SK-N-SH (cell line): ENCODE results near the gene SUPT5H. TPM values are rescaled to one million over a fixed set of nuclear protein-coding genes. Genes with fewer than 3 reads are reported as not detected.
A peak's percentile ranks its signal among the peaks of the same experiment; 100 is the strongest.

Experiments used
- CTCF ChIA-PET: fragments of 300-600, 350-600 bp; formaldehyde crosslinking; extraction: SDS; loops from one replicate; lab custom pipeline; 2021; lab: Yijun Ruan, JAX
- POLR2A ChIA-PET: fragments of 350-600 bp; sonication (Branson Sonifier 250); formaldehyde crosslinking; extraction: SDS; loops from one replicate; lab custom pipeline; 2020; ENCODE audit warnings: antibody characterized with exemption, inconsistent platforms; lab: Yijun Ruan, JAX
- DNase-seq: peaks from one replicate; pipeline ENCODE4 v3.0.0; 2012
- H2AFZ ChIP-seq: fragments of 200-600 bp; sonication (generic); 2 replicates; pipeline ENCODE4 v1.8.1; 2016; ENCODE audit warnings: antibody characterized with exemption, mild to moderate bottlenecking, low read depth
- H3F3A ChIP-seq: fragments of 200-600 bp; sonication (generic); replicated peaks from 2 replicates; pipeline ENCODE3; 2016; ENCODE audit warnings: antibody characterized with exemption, mild to moderate bottlenecking; ENCODE audit not compliant: insufficient read depth
- H3K27ac ChIP-seq, 2 experiments: fragments of 200-500 bp in 1 of 2; fragments of 200-600 bp in 1 of 2; sonication (Bioruptor generic) in 1 of 2; sonication (generic), shearing (Covaris generic) in 1 of 2; 2 replicates each; pipeline versions ENCODE4 v1.5.1 to v1.6.1; 2014 to 2016; ENCODE audit warnings: low read depth in 2 of 2, inconsistent platforms in 1 of 2, low read length in 1 of 2, mild to moderate bottlenecking in 1 of 2, mixed read lengths in 1 of 2
- H3K27me3 ChIP-seq: fragments of 200-600 bp; sonication (generic), shearing (Covaris generic); 2 replicates; pipeline ENCODE4 v1.6.1; 2016; ENCODE audit warnings: mixed run types; ENCODE audit not compliant: insufficient read depth
- H3K36me3 ChIP-seq, 2 experiments: fragments of 200-500 bp in 1 of 2; fragments of 200-600 bp in 1 of 2; sonication (Bioruptor generic) in 1 of 2; sonication (generic) in 1 of 2; replicated peaks in 1 of 2; 2 replicates each; pipeline versions ENCODE3 to v1.5.1; 2014 to 2016; ENCODE audit warnings: low read length in 1 of 2, mild to moderate bottlenecking in 1 of 2; ENCODE audit not compliant: insufficient read depth in 2 of 2, control insufficient read depth in 1 of 2
- H3K4me1 ChIP-seq, 2 experiments: fragments of 200-500 bp in 1 of 2; fragments of 200-600 bp in 1 of 2; sonication (Bioruptor generic) in 1 of 2; sonication (generic), shearing (Covaris generic) in 1 of 2; 2 replicates each; pipeline versions ENCODE4 v1.5.1 to v1.6.1; 2014 to 2016; ENCODE audit warnings: low read depth in 1 of 2, low read length in 1 of 2, mixed run types in 1 of 2; ENCODE audit not compliant: insufficient read depth in 2 of 2, control insufficient read depth in 1 of 2
- H3K4me2 ChIP-seq: fragments of 200-600 bp; sonication (generic), shearing (Covaris generic); 2 replicates; pipeline ENCODE4 v1.6.1; 2017; ENCODE audit warnings: mixed run types
- H3K4me3 ChIP-seq, 2 experiments: fragments of 200-500 bp in 1 of 2; fragments of 200-600 bp in 1 of 2; sonication (Bioruptor generic) in 1 of 2; sonication (generic), shearing (Covaris generic) in 1 of 2; 2 replicates each; pipeline versions ENCODE4 v1.5.1 to v1.8.1; 2014 to 2016; ENCODE audit warnings: low read depth in 2 of 2, inconsistent platforms in 1 of 2, low read length in 1 of 2, mild to moderate bottlenecking in 1 of 2, mixed read lengths in 1 of 2, moderate library complexity in 1 of 2
- H3K79me2 ChIP-seq: fragments of 200-600 bp; sonication (generic); 2 replicates; pipeline ENCODE4 v1.8.1; 2017; ENCODE audit warnings: mild to moderate bottlenecking; ENCODE audit not compliant: insufficient read depth
- H3K9ac ChIP-seq: fragments of 200-600 bp; sonication (generic); 2 replicates; pipeline ENCODE4 v1.6.1; 2017; ENCODE audit warnings: mixed run types
- H3K9me2 ChIP-seq: fragments of 200-600 bp; sonication (generic); 2 replicates; pipeline ENCODE4 v1.6.1; 2017; ENCODE audit warnings: mixed run types
- H3K9me3 ChIP-seq: fragments of 200-600 bp; sonication (generic); 2 replicates; pipeline ENCODE4 v1.6.1; 2017; ENCODE audit warnings: mixed run types, mild to moderate bottlenecking, moderate library complexity
- H4K20me1 ChIP-seq: fragments of 200-600 bp; sonication (generic); 2 replicates; pipeline ENCODE4 v1.6.1; 2017; ENCODE audit warnings: mild to moderate bottlenecking, mixed run types; ENCODE audit not compliant: insufficient read depth
- EZH2phosphoT487 ChIP-seq: fragments of 200-600 bp; sonication (generic); IDR thresholded peaks from 2 replicates; pipeline ENCODE4 v1.6.1; 2017; ENCODE audit warnings: low read depth, mixed run types, mild to moderate bottlenecking, antibody characterized with exemption, moderate library complexity, borderline replicate concordance
- FOXM1 ChIP-seq: IDR thresholded peaks from 2 replicates; pipeline ENCODE4 v1.4.0; 2012; ENCODE audit warnings: low read depth, mild to moderate bottlenecking
- GATA2 ChIP-seq: sonication (generic); formaldehyde crosslinking; IDR thresholded peaks from 2 replicates; pipeline ENCODE4 v1.5.0; 2020; ENCODE audit warnings: mild to moderate bottlenecking, missing genetic modification reagents
- JUND ChIP-seq: IDR thresholded peaks from 2 replicates; pipeline ENCODE4 v1.4.0; 2012
- MXI1 ChIP-seq: IDR thresholded peaks from 2 replicates; pipeline ENCODE4 v1.6.1; 2012; ENCODE audit warnings: mild to moderate bottlenecking, low read depth, low read length, improper control_type of control experiment
- PBX3 ChIP-seq: IDR thresholded peaks from 2 replicates; pipeline ENCODE4; 2012
- POLR2AphosphoS5 ChIP-seq: IDR thresholded peaks from 2 replicates; pipeline ENCODE4 v1.6.1; 2012; ENCODE audit warnings: low read depth, low read length
- REST ChIP-seq: IDR thresholded peaks from 2 replicates; pipeline ENCODE4 v1.6.1; 2012; ENCODE audit warnings: mild to moderate bottlenecking, low read depth, low read length, moderate library complexity
- RXRA ChIP-seq: IDR thresholded peaks from 2 replicates; pipeline ENCODE4 v1.4.0; 2012; ENCODE audit warnings: low read depth, mild to moderate bottlenecking, borderline replicate concordance
- TCF12 ChIP-seq: IDR thresholded peaks from 2 replicates; pipeline ENCODE4 v1.4.0; 2012
- TEAD4 ChIP-seq: IDR thresholded peaks from 2 replicates; pipeline ENCODE4 v1.4.0; 2012; ENCODE audit warnings: mild to moderate bottlenecking, borderline replicate concordance; ENCODE audit not compliant: insufficient read depth
- WGBS: methylation state at CpG from one replicate; pipeline ENCODE4 v1.1.6; 2017; ENCODE audit warnings: low lambda C conversion rate; 5-methylcytosine and 5-hydroxymethylcytosine counted together
- polyA plus RNA-seq, 3 experiments: library from polyadenylated mRNA; depleted of rRNA; stranded (reverse); fragments of >200 nt; gene quantifications; 2 replicates each; pipeline ENCODE4 v1.2.3, GENCODE V29; 2012

Gene SUPT5H
- polyA plus RNA-seq, 1 of the 3 experiments (the other 2 are of a cell fraction) = 137 TPM

DNA sequence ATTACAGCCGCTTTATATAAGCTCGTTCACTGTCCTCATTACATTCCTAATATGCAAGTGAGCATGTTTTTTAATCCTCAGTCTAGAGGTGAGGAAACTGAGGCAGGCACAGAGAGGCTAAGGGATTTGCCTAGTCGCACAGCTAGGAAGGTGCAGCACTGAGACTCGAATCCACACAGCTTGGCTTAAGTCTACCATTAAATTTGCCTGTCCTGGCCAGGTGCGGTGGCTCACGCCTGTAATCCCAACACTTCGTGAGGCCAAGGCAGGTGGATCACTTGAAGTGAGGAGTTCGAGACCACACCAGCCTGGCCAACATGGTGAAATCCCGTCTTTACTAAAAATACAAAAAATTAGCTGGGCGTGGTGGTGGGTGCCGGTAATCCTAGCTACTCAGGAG is 17.7 kb upstream of the SUPT5H start:
- ChIA-PET CTCF (interaction anchor here (3.0 to 3.1 kb wide), 2 partner anchors 14 to 16 kb away, joined by 12 to 15 read pairs; partner anchors contain the start of gene PLEKHG2), POLR2A (interaction anchor here (1.0 to 2.2 kb wide), 2 partner anchors 8 to 13 kb away, joined by 3 to 15 read pairs; partner anchors contain the start of gene RPS16)
- Histone ChIP-seq H3K9me3 (no peaks in the 10 kb centered on the region), H3F3A (peaks cover 51% of the 10 kb centered on the region), H2AFZ (no peak overlapping the region), H3K27me3 (no peaks in the 10 kb centered on the region), H3K4me2 (no peak overlapping the region), H3K4me3 (no peak overlapping the region), H3K79me2 (no peaks in the 10 kb centered on the region; the same call in 1 of the 2 replicates), H3K27ac (peak overlapping the region in 1 of 2 experiments; percentile 92; a peak in 2 of 4 replicates), H3K9me2 (no peaks in the 10 kb centered on the region), H3K9ac (no peak overlapping the region), H3K36me3 (peaks cover 9 to 13% of the 10 kb centered on the region in 2 experiments), H4K20me1 (no peaks in the 10 kb centered on the region), H3K4me1 (peaks cover 8 to 21% of the 10 kb centered on the region in 2 experiments; a peak in 3 of 4 replicates)
- no peak for TF ChIP-seq MXI1
- no peak for TF ChIP-seq RXRA
- DNase-seq = no peak
- WGBS = 85% methylated on average over 11 of the region's 11 CpGs

DNA sequence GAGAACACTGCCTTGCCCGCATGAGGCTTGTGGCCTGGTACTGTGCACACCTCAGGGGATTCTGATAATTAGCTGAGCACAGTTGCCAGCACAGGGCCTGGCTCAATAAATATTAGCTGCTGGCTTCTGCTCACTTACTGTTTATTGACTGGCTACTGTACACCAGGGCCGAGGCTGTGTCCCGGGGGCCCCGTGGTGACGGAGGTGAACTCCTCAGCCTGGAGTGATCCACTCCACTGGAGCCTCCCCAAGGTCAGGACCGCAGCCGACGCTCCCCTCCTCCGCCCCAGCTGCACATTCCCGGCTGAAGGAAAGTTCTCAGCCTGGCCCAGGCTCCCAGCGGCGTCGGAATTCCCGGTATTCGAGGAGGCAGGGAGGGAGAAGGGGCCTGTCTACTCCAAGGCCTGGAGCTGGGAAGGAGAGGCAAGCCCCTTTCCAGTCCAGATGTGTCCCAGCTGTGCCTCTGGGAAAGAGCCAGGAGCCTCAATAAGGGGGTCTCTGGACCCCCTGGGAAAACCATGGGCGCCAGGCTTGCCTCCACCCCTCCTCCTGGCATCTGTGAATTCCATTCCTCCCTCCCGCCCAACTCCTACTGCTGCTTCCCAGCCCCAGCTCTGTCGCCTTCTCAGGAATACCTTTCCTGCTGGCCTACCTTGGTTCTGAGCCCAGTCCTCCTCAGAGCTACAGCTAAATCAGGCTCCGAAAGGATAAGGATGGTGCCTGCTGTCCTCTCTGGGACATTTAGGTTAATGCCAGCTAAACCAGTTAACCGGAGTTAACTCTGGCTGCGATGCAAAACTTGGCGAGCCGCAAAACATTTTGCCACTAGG is 16.9 kb upstream of the SUPT5H start:
- peaks cover 2% of the 10 kb centered on the region; the same call in 1 of the 2 replicates for H3K79me2 ChIP-seq
- DNase-seq = no peak
- H3F3A ChIP-seq = peaks cover 59% of the 10 kb centered on the region
- peaks cover 16 to 17% of the 10 kb centered on the region in 2 experiments for H3K36me3 ChIP-seq
- TF ChIP-seq PBX3 (peak; percentile 24; the same call in 1 of the 2 replicates), GATA2 (no peak), TCF12 (peak; percentile 57), FOXM1 (peak; percentile 51; the same call in 1 of the 2 replicates), EZH2phosphoT487 (no peak), RXRA (peak; percentile 19; the same call in 1 of the 2 replicates), JUND (no peak), POLR2AphosphoS5 (peak; percentile 36; the same call in 1 of the 2 replicates), REST (peak; percentile 63; the same call in 1 of the 2 replicates), TEAD4 (peak; percentile 77), MXI1 (no peak)
- H3K9ac ChIP-seq = peak overlapping the region; percentile 35
- ChIA-PET POLR2A (interaction anchor here (0.7 to 1.0 kb wide), 2 partner anchors 13 to 14 kb away, joined by 3 to 4 read pairs; no protein-coding TSS in a partner anchor), CTCF (interaction anchor here (0.9 to 3.1 kb wide), 3 partner anchors 16 to 104 kb away, joined by 3 to 12 read pairs (median 3); partner anchors contain the start of genes EID2B and PLEKHG2)
- peak overlapping the region; percentile 44 for H3K4me2 ChIP-seq
- no peaks in the 10 kb centered on the region for H3K27me3 ChIP-seq
- peaks cover 8 to 21% of the 10 kb centered on the region in 2 experiments; a peak in 3 of 4 replicates for H3K4me1 ChIP-seq
- H3K9me2 ChIP-seq = no peaks in the 10 kb centered on the region
- H3K9me3 ChIP-seq = no peaks in the 10 kb centered on the region
- H3K4me3 ChIP-seq = no peak overlapping the region
- WGBS = 24% methylated on average over 17 of the region's 23 CpGs
- H4K20me1 ChIP-seq = no peaks in the 10 kb centered on the region
- H2AFZ ChIP-seq = no peak overlapping the region
- H3K27ac ChIP-seq = peak overlapping the region; percentile 54 to 92; a peak in 3 of 4 replicates
